OCI-LY7 (cell line): ENCODE data around the gene SLFN12L. TPM values are rescaled to one million over a fixed set of nuclear protein-coding genes. Genes with fewer than 3 reads are reported as not detected.
"Not testable (repeated sequence)": the region's sequence is repeated elsewhere in the genome, so short reads cannot be mapped to it uniquely, and the experiment has no call there.

ENCODE experiments used
- BruUV-seq: library from RNA; stranded (reverse); fragments of 400-500 nt; replicated peaks from 2 replicates; lab custom pipeline; 2021; lab: Mats Ljungman, UMichigan
- CTCF ChIA-PET: fragments of 300-600 bp; sonication (Branson Sonifier 250); formaldehyde crosslinking; loops from one replicate; lab custom pipeline; 2022; ENCODE audit warnings: antibody characterized with exemption; ENCODE audit not compliant: unreplicated experiment; lab: Charles Lee
- POLR2A ChIA-PET: fragments of 300-600 bp; sonication (Branson Sonifier 250); formaldehyde crosslinking; loops from one replicate; lab custom pipeline; 2022; ENCODE audit warnings: antibody characterized with exemption; lab: Charles Lee
- DNase-seq: peaks from one replicate; pipeline ENCODE4 v3.0.0-alpha.2; 2015; ENCODE audit warnings: low spot score
- H2AFZ ChIP-seq: fragments of 200-600 bp; sonication (generic), shearing (Covaris generic); 2 replicates; pipeline ENCODE4 v1.6.1; 2014; ENCODE audit warnings: mild to moderate bottlenecking, antibody characterized with exemption, low read length, moderate library complexity
- H3K27ac ChIP-seq: fragments of 200-600 bp; sonication (generic); 2 replicates; pipeline ENCODE4 v1.5.1; 2014; ENCODE audit warnings: mixed run types, low read depth, mild to moderate bottlenecking, moderate library complexity, low read length, inconsistent platforms; ENCODE audit not compliant: poor library complexity, severe bottlenecking
- H3K36me3 ChIP-seq: fragments of 200-600 bp; sonication (generic); 2 replicates; pipeline ENCODE4 v1.6.1; 2014; ENCODE audit warnings: mild to moderate bottlenecking, antibody characterized with exemption, low read length, moderate library complexity, mixed read lengths; ENCODE audit not compliant: insufficient read depth
- H3K4me1 ChIP-seq: fragments of 200-600 bp; sonication (generic); 2 replicates; pipeline ENCODE4 v1.5.1; 2014; ENCODE audit warnings: mild to moderate bottlenecking, low read length; ENCODE audit not compliant: insufficient read depth, poor library complexity, severe bottlenecking
- H3K4me2 ChIP-seq: fragments of 200-600 bp; sonication (generic); 2 replicates; pipeline ENCODE4 v1.6.1; 2014; ENCODE audit warnings: mild to moderate bottlenecking, low read length
- H3K4me3 ChIP-seq: fragments of 200-600 bp; sonication (generic); 2 replicates; pipeline ENCODE4 v1.5.1; 2014; ENCODE audit warnings: mild to moderate bottlenecking, low read depth, low read length; ENCODE audit not compliant: poor library complexity, severe bottlenecking
- H3K79me2 ChIP-seq: fragments of 200-600 bp; sonication (generic); 2 replicates; pipeline ENCODE4 v1.6.1; 2016; ENCODE audit warnings: low read depth, mild to moderate bottlenecking, low read length, moderate library complexity, mixed read lengths; ENCODE audit not compliant: insufficient read depth
- H3K9me2 ChIP-seq: fragments of 200-600 bp; sonication (generic); 2 replicates; pipeline ENCODE4 v1.6.1; 2016; ENCODE audit warnings: mild to moderate bottlenecking, low read length, mixed read lengths; ENCODE audit not compliant: insufficient read depth
- H3K9me3 ChIP-seq: fragments of 200-600 bp; sonication (generic); 2 replicates; pipeline ENCODE4 v1.6.1; 2014; ENCODE audit warnings: mild to moderate bottlenecking, mixed run types, low read length, mixed read lengths
- H4K20me1 ChIP-seq: fragments of 200-600 bp; sonication (generic); 2 replicates; pipeline ENCODE4 v1.6.1; 2014; ENCODE audit warnings: mild to moderate bottlenecking, antibody characterized with exemption, low read length, moderate library complexity, mixed read lengths; ENCODE audit not compliant: insufficient read depth
- EZH2phosphoT487 ChIP-seq: fragments of 200-600 bp; sonication (generic); IDR thresholded peaks from 2 replicates; pipeline ENCODE4 v1.6.1; 2018; ENCODE audit warnings: low read depth, borderline replicate concordance, mild to moderate bottlenecking, mixed run types, antibody characterized with exemption, low read length, moderate library complexity, mixed read lengths
- intact Hi-C: fragments of 100-400 bp; cut with micrococcal nuclease; formaldehyde crosslinking; loops from one replicate; pipeline ENCODE4 v1.10.0; 2022; ENCODE audit not compliant: unreplicated experiment
- total RNA-seq, 2 experiments: library from RNA; depleted of rRNA in 1 of 2; stranded (reverse); fragments of >200 nt in 1 of 2; shearing (Covaris generic) in 1 of 2; gene quantifications; 2 replicates each; pipeline ENCODE4 v1.2.3, GENCODE V29; 2014 to 2022
- TF ChIP-seq, protein P1 (sequence below): fragments of 200-600 bp; sonication (generic); conservative IDR thresholded peaks from 2 replicates; pipeline ENCODE4 v1.5.1; 2014; ENCODE audit warnings: mild to moderate bottlenecking, antibody characterized with exemption, low read length, moderate library complexity, mixed read lengths

Gene SLFN12L
- total RNA-seq, 2 experiments from 2014 or later: not detected

DNA sequence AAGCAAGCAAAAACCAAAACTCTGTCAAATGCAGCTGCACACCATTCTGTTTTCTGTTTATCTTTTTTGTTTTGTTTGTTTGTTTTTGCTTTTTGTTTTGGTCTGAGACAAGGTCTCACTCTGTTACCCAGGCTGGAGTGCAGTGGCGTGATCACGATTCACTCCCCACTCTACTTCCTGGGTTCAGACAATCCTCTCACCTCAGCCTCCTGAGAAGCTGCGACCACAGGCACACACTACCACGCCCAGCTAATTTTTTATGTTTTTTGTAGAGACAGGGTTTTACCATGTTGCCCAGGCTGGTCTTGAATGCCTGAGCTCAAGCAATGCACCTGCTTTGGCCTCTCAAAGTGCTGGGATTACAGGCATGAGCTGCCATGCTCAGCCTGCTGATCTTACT is 69.7 kb downstream of the SLFN12L start:
- no peak overlapping the region for H2AFZ ChIP-seq
- H3K4me1 ChIP-seq: no peaks in the 10 kb centered on the region
- no peak overlapping the region for H3K4me3 ChIP-seq
- intact Hi-C loops: no loop called here
- TF ChIP-seq, protein P1, sequence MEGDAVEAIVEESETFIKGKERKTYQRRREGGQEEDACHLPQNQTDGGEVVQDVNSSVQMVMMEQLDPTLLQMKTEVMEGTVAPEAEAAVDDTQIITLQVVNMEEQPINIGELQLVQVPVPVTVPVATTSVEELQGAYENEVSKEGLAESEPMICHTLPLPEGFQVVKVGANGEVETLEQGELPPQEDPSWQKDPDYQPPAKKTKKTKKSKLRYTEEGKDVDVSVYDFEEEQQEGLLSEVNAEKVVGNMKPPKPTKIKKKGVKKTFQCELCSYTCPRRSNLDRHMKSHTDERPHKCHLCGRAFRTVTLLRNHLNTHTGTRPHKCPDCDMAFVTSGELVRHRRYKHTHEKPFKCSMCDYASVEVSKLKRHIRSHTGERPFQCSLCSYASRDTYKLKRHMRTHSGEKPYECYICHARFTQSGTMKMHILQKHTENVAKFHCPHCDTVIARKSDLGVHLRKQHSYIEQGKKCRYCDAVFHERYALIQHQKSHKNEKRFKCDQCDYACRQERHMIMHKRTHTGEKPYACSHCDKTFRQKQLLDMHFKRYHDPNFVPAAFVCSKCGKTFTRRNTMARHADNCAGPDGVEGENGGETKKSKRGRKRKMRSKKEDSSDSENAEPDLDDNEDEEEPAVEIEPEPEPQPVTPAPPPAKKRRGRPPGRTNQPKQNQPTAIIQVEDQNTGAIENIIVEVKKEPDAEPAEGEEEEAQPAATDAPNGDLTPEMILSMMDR: no peak
- no peak for TF ChIP-seq EZH2phosphoT487
- DNase-seq: peak; percentile 5
- POLR2A ChIA-PET: no interaction called here
- no peak overlapping the region for H3K27ac ChIP-seq
- no TSS peak for BruUV-seq
- H3K9me3 ChIP-seq: no peaks in the 10 kb centered on the region
- no peaks in the 10 kb centered on the region for H3K79me2 ChIP-seq
- no peaks in the 10 kb centered on the region for H3K36me3 ChIP-seq
- no peaks in the 10 kb centered on the region for H4K20me1 ChIP-seq
- no peaks in the 10 kb centered on the region for H3K9me2 ChIP-seq
- no peak overlapping the region for H3K4me2 ChIP-seq
- CTCF ChIA-PET: no interaction called here

DNA sequence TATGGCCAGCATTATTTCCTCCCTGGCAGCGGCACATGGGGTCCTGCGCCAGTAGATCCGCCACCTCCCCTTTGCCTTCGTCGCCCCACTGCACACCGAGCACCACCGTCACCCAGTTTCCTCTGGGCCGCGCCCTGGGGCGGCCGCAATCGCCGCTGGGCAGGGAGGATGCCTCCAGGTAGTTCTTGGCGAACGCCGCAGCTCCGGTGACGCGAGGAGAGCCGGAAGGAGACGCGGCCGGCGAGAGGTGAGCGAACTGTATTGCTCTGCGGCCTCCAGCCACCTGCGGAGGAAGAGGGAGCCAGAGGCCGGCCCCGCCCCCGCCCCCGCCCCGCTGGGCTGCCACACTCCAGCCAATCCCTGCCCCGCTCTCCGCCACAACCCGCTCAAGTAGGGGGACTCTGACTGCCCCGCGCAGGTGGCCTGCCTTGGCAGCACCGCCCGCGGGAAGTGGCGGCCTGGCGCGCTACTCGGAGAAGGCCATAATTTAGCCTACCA is 77.1 kb downstream of the SLFN12L start:
- no peaks in the 10 kb centered on the region for H4K20me1 ChIP-seq
- no peaks in the 10 kb centered on the region for H3K9me3 ChIP-seq
- H3K36me3 ChIP-seq: no peaks in the 10 kb centered on the region
- CTCF ChIA-PET: no interaction called here
- intact Hi-C loops: no loop called here
- H3K9me2 ChIP-seq: no peaks in the 10 kb centered on the region
- peak overlapping the region; percentile 38 for H3K4me3 ChIP-seq
- H2AFZ ChIP-seq: peak overlapping the region; percentile 84; the same call in 1 of the 2 replicates
- no peaks in the 10 kb centered on the region for H3K79me2 ChIP-seq
- TF ChIP-seq, protein P1: no peak
- TF ChIP-seq EZH2phosphoT487: no peak
- no TSS peak for BruUV-seq
- POLR2A ChIA-PET: no interaction called here
- DNase-seq: peak; percentile 74
- H3K4me1 ChIP-seq: peaks cover 7% of the 10 kb centered on the region
- H3K27ac ChIP-seq: no peak overlapping the region
- H3K4me2 ChIP-seq: peak overlapping the region; percentile 59

DNA sequence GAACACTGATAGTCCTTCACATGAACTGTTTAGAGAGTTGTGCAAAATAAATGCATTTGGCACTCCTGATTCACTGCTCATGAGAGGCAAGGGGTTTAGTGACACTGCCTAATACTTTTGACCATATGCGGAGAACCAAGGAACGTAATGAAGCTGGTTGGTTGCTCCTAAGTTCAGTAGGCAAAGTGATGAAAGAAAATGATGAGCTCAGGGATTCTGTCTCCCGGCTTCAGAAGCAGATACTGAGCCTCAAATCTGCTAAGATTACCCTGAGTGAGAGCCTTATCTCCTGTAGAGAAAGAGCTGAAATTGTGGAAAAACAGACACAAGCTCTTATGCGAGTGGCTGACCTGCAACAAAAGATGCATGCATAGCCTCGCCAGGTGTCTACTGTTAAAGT is 83.4 kb downstream of the SLFN12L start:
- POLR2A ChIA-PET: interaction anchor here (0.6 kb wide), 1 partner anchor 429 kb away, joined by 6 read pairs; no protein-coding TSS in a partner anchor
- H3K4me3 ChIP-seq, H4K20me1 ChIP-seq, H3K9me2 ChIP-seq, H3K9me3 ChIP-seq, H3K36me3 ChIP-seq, H3K27ac ChIP-seq, H3K4me1 ChIP-seq, BruUV-seq, CTCF ChIA-PET, H2AFZ ChIP-seq, H3K79me2 ChIP-seq, intact Hi-C loops, H3K4me2 ChIP-seq, DNase-seq: not testable (repeated sequence)
